NT2/D1 (cell line): ENCODE results near the gene PRR7.

Experiments used
- SUZ12 ChIP-seq: IDR thresholded peaks from 2 replicates; pipeline ENCODE4 v1.6.1; 2011; ENCODE audit not compliant: insufficient read length, insufficient read depth; ENCODE audit errors: extremely low read depth
- YY1 ChIP-seq: IDR thresholded peaks from 2 replicates; pipeline ENCODE4 v1.6.1; 2011; ENCODE audit not compliant: insufficient read length, insufficient read depth
- ZNF274 ChIP-seq: IDR thresholded peaks from 2 replicates; pipeline ENCODE4 v1.6.1; 2011; ENCODE audit warnings: mild to moderate bottlenecking, low read depth, low read length

- no peak for TF ChIP-seq SUZ12
- TF ChIP-seq YY1: no peak
- no peak for TF ChIP-seq ZNF274
These were observed 8.1 kb upstream of the PRR7 start for GRCh38 chr5:177438468-177438867.
